SHP77 treated with DMSO at 0.1 percent for 48 hours (cell line): Measurements from ENCODE around the gene NCAPD3.
"Not testable (repeated sequence)": the region's sequence is repeated elsewhere in the genome, so short reads cannot be mapped to it uniquely, and the experiment has no call there.

Source experiments
- DNase-seq: peaks from one replicate; lab custom pipeline; 2025; lab: John Stamatoyannopoulos, UW

Gene NCAPD3

GRCh38 chr11:134224710-134225664, 1.2 kb upstream of the NCAPD3 start:
- DNase-seq = no peak

DNA sequence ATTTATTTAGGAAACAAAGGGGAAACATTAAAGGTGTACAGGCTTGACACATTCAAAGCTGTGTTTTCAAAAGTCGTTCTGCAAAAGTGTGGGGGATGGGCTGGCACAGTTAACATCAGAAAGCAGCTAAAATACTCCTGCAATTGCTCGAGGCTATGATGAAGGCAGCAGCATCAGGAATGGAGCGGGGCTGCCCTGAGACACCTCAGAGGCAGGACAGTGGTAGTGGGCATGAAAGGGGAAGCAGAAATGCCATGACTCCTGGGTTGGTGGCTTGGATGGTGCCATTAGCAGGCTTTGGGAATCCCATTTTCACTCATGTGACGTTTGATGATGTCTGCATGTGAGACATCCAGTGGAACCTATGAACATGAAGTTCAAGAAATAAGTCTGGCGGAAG, 646 bp downstream of the NCAPD3 start:
- no peak for DNase-seq

- no peak for DNase-seq
Measured at GRCh38 chr11:134216816-134217215, 7.0 kb downstream of the NCAPD3 start.

- DNase-seq = no peak
Measured at GRCh38 chr11:134215836-134216235, 7.9 kb downstream of the NCAPD3 start.

DNA sequence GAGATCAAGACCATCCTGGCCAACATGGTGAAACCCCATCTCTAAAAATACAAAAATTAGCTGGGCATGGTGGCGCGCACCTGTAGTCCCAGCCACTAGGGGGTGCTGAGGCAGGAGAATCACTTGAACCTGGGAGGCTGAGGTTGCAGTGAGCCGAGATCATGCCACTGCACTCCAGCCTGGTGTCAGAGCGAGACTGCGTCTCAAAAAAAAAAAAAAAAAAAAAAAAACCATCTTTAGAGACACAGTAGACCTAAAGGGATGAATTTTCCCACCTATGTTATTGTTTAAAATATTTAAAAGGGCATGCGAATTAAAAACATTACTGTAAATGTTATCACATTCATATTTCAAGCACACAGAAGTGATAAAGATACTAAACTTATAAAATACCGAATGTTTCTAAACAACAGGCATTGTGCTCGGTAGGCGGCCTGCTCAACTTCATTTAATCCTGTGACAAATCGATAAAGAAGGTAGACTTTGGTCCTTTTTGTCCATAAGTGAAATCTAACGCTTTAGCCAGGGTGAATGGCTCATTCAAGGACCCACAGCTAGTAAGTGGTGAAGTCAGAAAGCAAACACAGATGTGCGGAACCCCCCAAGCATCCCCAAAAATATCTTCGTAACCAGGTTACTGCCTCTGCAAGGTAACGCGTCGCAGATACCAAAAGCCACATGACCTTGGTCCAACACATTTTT, 16.1 kb downstream of the NCAPD3 start:
- peak; percentile 3 for DNase-seq

DNA sequence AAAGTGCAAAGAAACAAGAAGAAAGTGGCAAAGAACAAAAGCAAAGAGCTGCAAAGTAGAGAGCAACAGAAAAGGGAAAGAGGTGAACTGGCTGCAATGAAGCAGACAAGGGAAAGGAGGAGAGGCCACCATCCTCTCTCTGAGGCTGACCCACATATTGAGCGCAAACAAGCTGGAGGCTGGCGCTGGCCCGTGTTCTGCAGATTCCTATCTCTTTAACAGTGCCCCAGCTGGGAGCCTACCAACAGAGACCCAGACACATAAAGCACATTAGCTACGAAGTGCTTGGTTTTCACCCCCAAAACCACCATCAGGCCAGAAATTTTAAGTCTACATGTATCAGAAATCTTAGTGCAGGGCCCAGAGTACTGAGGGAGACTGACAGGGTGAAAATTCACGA, 17.6 kb downstream of the NCAPD3 start:
- DNase-seq = no peak

DNA sequence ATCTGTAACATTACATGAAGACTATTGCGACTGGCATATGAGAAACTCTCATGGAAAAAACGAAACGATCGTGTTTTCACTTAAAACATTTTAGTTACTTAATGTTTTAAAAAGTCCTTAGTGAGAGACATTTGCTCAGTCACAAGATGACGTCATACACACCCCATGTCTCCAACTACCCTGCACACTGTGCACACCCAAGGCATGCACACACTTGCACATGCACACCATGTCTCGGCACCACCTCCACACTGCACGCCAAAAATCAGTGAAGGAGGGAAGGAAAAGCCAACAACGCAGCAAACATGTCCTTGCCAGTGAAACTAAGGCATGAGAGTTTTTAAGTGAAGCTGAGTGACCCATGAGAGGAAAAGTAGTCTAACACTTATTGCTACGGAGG, 18.0 kb downstream of the NCAPD3 start:
- DNase-seq = no peak

- no peak for DNase-seq
Measured at GRCh38 chr11:134202661-134203060, 21.1 kb downstream of the NCAPD3 start.

- DNase-seq = no peak
Measured at GRCh38 chr11:134200688-134201087, 23.1 kb downstream of the NCAPD3 start.

- DNase-seq = no peak
Measured at GRCh38 chr11:134199531-134199930, 24.2 kb downstream of the NCAPD3 start.

GRCh38 chr11:134196756-134197155, 27.0 kb downstream of the NCAPD3 start:
- DNase-seq = no peak

GRCh38 chr11:134188092-134188491, 35.7 kb downstream of the NCAPD3 start:
- not testable (repeated sequence) for DNase-seq

GRCh38 chr11:134181707-134182106, 42.1 kb downstream of the NCAPD3 start:
- DNase-seq = no peak

- no peak for DNase-seq
Measured at GRCh38 chr11:134178032-134178674, 45.6 kb downstream of the NCAPD3 start.

- no peak for DNase-seq
Measured at GRCh38 chr11:134176284-134176683, 47.5 kb downstream of the NCAPD3 start.

GRCh38 chr11:134173296-134173695, 50.5 kb downstream of the NCAPD3 start:
- DNase-seq = no peak

GRCh38 chr11:134171951-134172350, 51.8 kb downstream of the NCAPD3 start:
- no peak for DNase-seq

DNA sequence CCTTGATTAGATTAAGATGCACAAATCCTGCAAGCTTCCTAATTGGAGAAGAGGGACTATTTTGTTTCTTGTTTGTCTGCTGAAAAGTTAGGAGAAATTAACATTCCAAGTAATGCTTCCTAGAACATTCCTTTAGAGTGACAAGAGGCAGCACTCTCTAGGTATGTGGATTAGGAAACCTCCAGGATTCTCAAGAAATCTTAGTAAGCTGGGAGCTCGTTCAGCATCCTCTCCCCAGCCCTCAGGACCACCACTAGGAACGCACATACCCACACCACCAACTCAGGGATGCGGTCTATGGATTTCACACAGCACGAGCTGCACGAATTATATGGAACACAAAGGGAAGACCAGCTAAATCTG, 52.9 kb downstream of the NCAPD3 start:
- no peak for DNase-seq

DNA sequence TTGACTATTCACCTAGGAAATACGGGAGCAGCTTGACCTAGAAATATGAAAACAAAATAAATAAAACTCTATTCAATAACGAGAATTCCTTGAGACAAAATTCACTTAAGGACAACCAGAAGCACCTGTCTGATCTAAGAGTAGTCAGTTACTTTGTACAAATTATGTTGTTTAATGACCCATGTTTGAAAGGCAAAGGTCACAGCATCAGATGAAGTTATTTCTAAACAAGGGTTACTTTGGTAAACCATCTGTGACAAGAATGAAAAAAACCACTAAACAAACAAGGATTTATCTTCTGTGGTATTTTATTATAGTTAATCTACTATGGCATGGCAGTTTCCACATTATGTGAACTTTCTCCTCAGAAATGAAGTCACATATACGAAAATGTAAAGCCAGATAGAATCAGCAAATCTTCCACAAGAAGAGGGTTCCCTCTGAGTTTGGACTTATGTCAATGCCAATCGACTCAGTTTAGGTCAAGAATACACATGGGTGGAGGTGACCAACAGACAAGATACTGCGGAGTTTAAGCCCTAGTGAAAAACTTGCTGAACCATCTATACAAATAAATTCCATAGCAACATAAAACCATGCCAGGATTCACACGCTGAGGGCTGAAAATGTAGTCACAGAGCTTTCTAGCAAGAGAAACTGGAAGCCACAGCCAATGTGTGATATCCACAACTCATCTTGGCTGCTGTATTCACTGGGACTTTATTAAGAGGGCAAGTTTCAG, 53.4 kb downstream of the NCAPD3 start:
- no peak for DNase-seq

DNA sequence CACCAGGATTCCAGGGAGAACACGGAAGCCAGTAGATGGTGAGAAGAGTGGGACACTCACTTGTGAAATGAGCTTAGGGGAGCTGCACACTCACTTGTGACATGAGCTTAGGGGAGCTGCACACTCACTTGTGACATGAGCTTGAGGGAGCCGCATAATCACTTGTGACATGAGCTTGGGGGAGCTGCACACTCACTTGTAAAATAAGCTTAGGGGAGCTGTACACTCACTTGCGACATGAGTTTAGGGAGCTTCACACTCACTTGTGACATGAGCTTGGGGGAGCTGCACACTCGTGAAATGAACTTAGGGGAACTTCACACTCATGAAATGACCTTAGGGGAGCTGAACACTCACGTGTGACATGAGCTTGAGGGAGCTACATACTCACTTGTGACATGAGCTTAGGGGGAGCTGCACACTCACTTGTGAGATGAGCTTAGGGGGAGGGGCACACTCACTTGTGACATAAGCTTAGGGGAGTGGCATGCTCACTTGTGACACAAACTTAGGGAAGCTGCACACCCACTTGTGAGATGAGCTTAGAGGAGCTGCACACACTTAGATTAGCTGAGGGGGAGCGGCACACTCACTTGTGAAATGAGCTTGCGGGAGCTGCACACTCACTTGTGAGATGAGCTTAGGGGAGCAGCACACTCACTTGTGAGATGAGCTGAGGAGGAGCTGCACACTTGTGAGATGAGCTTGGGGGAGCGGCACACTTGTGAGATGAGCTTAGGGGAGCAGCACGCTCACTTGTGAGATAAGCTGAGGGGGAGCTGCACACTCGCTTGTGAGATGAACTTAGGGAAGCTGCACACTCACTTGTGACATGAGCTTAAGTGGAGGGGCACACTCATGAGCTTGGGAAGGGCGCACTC, 59.0 kb downstream of the NCAPD3 start:
- peak; percentile 11 for DNase-seq

DNA sequence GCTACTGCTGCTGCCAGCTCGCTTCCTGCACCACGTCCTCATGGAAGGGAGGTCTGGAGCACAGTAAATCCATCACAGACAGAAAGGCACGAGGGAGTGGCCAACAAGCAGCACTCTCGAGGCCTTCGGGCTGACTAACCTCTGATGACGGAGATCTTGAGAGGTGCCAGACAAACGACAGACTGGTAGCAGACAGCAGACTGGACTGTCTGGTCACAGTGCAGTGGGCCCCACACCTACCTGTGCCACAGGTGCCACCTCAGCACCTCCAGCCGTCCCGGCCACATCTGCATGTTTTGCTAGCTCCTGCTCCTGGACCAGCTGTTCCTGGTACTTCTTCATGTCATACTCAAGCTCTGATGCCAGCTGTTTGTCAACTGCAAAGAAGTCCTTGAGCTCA, 64.1 kb downstream of the NCAPD3 start:
- no peak for DNase-seq
